A673 (cell line): Measurements from ENCODE around the gene LARP1.

Experiments
- EZH2 ChIP-seq: fragments of 200-600 bp; sonication (generic); IDR thresholded peaks from 2 replicates; pipeline ENCODE4 v1.6.1; 2017; ENCODE audit warnings: borderline replicate concordance, low read depth, mild to moderate bottlenecking, mixed read lengths, antibody characterized with exemption, low read length; ENCODE audit not compliant: poor library complexity, severe bottlenecking
- TF ChIP-seq, protein P1 (sequence below): fragments of 300-800, 200-600 bp; sonication (generic); conservative IDR thresholded peaks from 2 replicates; pipeline ENCODE4 v1.5.1; 2017; ENCODE audit warnings: low read depth, mild to moderate bottlenecking, antibody characterized with exemption, low read length, moderate library complexity, mixed read lengths

DNA sequence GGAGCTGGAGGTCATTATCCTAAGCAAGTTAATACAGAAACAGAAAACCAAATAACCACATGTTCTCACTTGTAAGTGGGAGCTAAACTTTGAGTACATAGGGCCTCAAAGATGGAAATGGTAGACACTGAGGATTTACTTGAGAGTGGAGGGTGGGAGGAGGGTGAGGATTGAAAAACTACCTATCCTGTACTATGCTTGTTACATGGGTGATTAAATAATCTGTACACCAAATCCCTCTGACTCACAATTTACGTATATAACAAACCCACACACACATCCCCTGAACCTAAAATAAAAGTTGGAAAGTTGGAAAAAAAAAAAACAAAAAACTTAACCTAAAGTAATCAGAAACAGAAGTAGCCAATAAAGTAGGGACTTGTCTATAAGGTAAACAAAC lies 48.8 kb upstream of the LARP1 start:
- no peak for TF ChIP-seq EZH2
- TF ChIP-seq, protein P1, sequence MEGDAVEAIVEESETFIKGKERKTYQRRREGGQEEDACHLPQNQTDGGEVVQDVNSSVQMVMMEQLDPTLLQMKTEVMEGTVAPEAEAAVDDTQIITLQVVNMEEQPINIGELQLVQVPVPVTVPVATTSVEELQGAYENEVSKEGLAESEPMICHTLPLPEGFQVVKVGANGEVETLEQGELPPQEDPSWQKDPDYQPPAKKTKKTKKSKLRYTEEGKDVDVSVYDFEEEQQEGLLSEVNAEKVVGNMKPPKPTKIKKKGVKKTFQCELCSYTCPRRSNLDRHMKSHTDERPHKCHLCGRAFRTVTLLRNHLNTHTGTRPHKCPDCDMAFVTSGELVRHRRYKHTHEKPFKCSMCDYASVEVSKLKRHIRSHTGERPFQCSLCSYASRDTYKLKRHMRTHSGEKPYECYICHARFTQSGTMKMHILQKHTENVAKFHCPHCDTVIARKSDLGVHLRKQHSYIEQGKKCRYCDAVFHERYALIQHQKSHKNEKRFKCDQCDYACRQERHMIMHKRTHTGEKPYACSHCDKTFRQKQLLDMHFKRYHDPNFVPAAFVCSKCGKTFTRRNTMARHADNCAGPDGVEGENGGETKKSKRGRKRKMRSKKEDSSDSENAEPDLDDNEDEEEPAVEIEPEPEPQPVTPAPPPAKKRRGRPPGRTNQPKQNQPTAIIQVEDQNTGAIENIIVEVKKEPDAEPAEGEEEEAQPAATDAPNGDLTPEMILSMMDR = no peak
